NCI-H82 (cell line): Measurements from ENCODE around the gene PDE7B.
A peak's percentile ranks its signal among the peaks of the same experiment; 100 is the strongest.

Experiments
- DNase-seq: peaks from one replicate; lab custom pipeline; 2025; lab: John Stamatoyannopoulos, UW

PDE7B gene

GRCh38 chr6:136030131-136030530 is 178.6 kb downstream of the PDE7B start:
- no peak for DNase-seq

GRCh38 chr6:136031982-136032381 is 180.5 kb downstream of the PDE7B start:
- peak; percentile 40 for DNase-seq

GRCh38 chr6:136033416-136033815 is 181.9 kb downstream of the PDE7B start:
- no peak for DNase-seq

GRCh38 chr6:136034422-136034821 is 182.9 kb downstream of the PDE7B start:
- peak; percentile 12 for DNase-seq

GRCh38 chr6:136035378-136036070 is 184.0 kb downstream of the PDE7B start:
- DNase-seq = no peak

GRCh38 chr6:136036071-136036380 is 184.5 kb downstream of the PDE7B start:
- DNase-seq = no peak

- no peak for DNase-seq
These were observed 185.1 kb downstream of the PDE7B start for GRCh38 chr6:136036601-136037000.

GRCh38 chr6:136037242-136037875 is 185.9 kb downstream of the PDE7B start:
- DNase-seq = no peak

GRCh38 chr6:136037876-136038460 is 186.5 kb downstream of the PDE7B start:
- peak; percentile 6 for DNase-seq

GRCh38 chr6:136038531-136038930 is 187.0 kb downstream of the PDE7B start:
- DNase-seq = no peak

GRCh38 chr6:136039185-136039584 is 187.7 kb downstream of the PDE7B start:
- DNase-seq = no peak

GRCh38 chr6:136050475-136050874 is 199.0 kb downstream of the PDE7B start:
- no peak for DNase-seq

- DNase-seq = no peak
These were observed 199.8 kb downstream of the PDE7B start for GRCh38 chr6:136051140-136051775.

- DNase-seq = no peak
These were observed 200.5 kb downstream of the PDE7B start for GRCh38 chr6:136052031-136052430.

- DNase-seq = no peak
These were observed 207.4 kb downstream of the PDE7B start for GRCh38 chr6:136058852-136059251.

GRCh38 chr6:136059308-136059707 is 207.8 kb downstream of the PDE7B start:
- no peak for DNase-seq

GRCh38 chr6:136060052-136060451 is 208.6 kb downstream of the PDE7B start:
- no peak for DNase-seq

- no peak for DNase-seq
These were observed 209.3 kb downstream of the PDE7B start for GRCh38 chr6:136060759-136061158.

- no peak for DNase-seq
These were observed 210.2 kb downstream of the PDE7B start for GRCh38 chr6:136061701-136062100.

- no peak for DNase-seq
These were observed 211.6 kb downstream of the PDE7B start for GRCh38 chr6:136063096-136063495.

- no peak for DNase-seq
These were observed 214.5 kb downstream of the PDE7B start for GRCh38 chr6:136066005-136066404.

- DNase-seq = no peak
These were observed 216.3 kb downstream of the PDE7B start for GRCh38 chr6:136067731-136068341.

- no peak for DNase-seq
These were observed 217.6 kb downstream of the PDE7B start for GRCh38 chr6:136069119-136069518.
